ENCODE measurements around the gene SCN11A. TPM values are rescaled to one million over a fixed set of nuclear protein-coding genes. Genes with fewer than 3 reads are reported as not detected.
A peak's percentile ranks its signal among the peaks of the same experiment; 100 is the strongest.

Gene SCN11A
- total and polyA plus RNA-seq, 2 donors (not counting 1 experiment from before 2014, with no cell fraction given) = 0.01 to 0.17 TPM

- H2AFZ ChIP-seq (ENCODE audit: low read length) = no peak overlapping the region
- no peaks in the 10 kb centered on the region for H3K27me3 ChIP-seq (ENCODE audit: control insufficient read depth, insufficient read depth, low read length)
- peaks cover 15% of the 10 kb centered on the region for H3K36me3 ChIP-seq (ENCODE audit: control insufficient read depth, insufficient read depth, low read length)
- H3K4me1 ChIP-seq (ENCODE audit: control insufficient read depth, extremely low read depth, insufficient read depth, low read length) = no peaks in the 10 kb centered on the region
- no peak for TF ChIP-seq EZH2 (IDR thresholded peaks at IDR 0.05; ENCODE audit: low read length, missing control alignments)
- TF ChIP-seq, protein P1, sequence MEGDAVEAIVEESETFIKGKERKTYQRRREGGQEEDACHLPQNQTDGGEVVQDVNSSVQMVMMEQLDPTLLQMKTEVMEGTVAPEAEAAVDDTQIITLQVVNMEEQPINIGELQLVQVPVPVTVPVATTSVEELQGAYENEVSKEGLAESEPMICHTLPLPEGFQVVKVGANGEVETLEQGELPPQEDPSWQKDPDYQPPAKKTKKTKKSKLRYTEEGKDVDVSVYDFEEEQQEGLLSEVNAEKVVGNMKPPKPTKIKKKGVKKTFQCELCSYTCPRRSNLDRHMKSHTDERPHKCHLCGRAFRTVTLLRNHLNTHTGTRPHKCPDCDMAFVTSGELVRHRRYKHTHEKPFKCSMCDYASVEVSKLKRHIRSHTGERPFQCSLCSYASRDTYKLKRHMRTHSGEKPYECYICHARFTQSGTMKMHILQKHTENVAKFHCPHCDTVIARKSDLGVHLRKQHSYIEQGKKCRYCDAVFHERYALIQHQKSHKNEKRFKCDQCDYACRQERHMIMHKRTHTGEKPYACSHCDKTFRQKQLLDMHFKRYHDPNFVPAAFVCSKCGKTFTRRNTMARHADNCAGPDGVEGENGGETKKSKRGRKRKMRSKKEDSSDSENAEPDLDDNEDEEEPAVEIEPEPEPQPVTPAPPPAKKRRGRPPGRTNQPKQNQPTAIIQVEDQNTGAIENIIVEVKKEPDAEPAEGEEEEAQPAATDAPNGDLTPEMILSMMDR (conservative IDR thresholded peaks at IDR 0.05 in 1 of 2, IDR thresholded peaks at IDR 0.05 in 1 of 2; ENCODE audit: low read depth in 1 of 2, low read length in 2 of 2) = no peak
- H4K20me1 ChIP-seq (ENCODE audit: control insufficient read depth, extremely low read depth, insufficient read depth, low read length) = no peaks in the 10 kb centered on the region
- H3K9me3 ChIP-seq (ENCODE audit: control insufficient read depth, insufficient read depth, low read depth, low read length) = no peaks in the 10 kb centered on the region
- no peaks in the 10 kb centered on the region for H3K79me2 ChIP-seq (ENCODE audit: control insufficient read depth, insufficient read depth, low read length)
- no peak overlapping the region for H3K27ac ChIP-seq (ENCODE audit: insufficient read depth, low read length)
- no peak overlapping the region for H3K4me2 ChIP-seq (ENCODE audit: extremely low read depth, insufficient read depth, low read length)
- H3K9ac ChIP-seq (ENCODE audit: insufficient read depth, low read length) = no peak overlapping the region
- DNase-seq (ENCODE audit: low read depth in 2 of 2) = no peak
- no peak overlapping the region for H3K4me3 ChIP-seq (replicated peaks in 1 of 4; ENCODE audit: control extremely low read depth in 1 of 4, insufficient read depth in 1 of 4, low read depth in 3 of 4, low read length in 4 of 4)
Measured at GRCh38 chr3:39097716-39098472, 46.1 kb upstream of the SCN11A start.

GRCh38 chr3:39096775-39097174 is 45.0 kb upstream of the SCN11A start:
- Histone ChIP-seq H4K20me1 (ENCODE audit: control insufficient read depth, extremely low read depth, insufficient read depth, low read length) (no peaks in the 10 kb centered on the region), H3K9ac (ENCODE audit: insufficient read depth, low read length) (no peak overlapping the region), H3K4me1 (ENCODE audit: control insufficient read depth, extremely low read depth, insufficient read depth, low read length) (no peaks in the 10 kb centered on the region), H3K36me3 (ENCODE audit: control insufficient read depth, insufficient read depth, low read length) (peaks cover 16% of the 10 kb centered on the region), H3K79me2 (ENCODE audit: control insufficient read depth, insufficient read depth, low read length) (no peaks in the 10 kb centered on the region), H3K4me3 (replicated peaks in 1 of 4; ENCODE audit: control extremely low read depth in 1 of 4, insufficient read depth in 1 of 4, low read depth in 3 of 4, low read length in 4 of 4) (no peak overlapping the region), H3K27me3 (ENCODE audit: control insufficient read depth, insufficient read depth, low read length) (no peaks in the 10 kb centered on the region), H2AFZ (ENCODE audit: low read length) (no peak overlapping the region), H3K27ac (ENCODE audit: insufficient read depth, low read length) (no peak overlapping the region), H3K9me3 (ENCODE audit: control insufficient read depth, insufficient read depth, low read depth, low read length) (no peaks in the 10 kb centered on the region), H3K4me2 (ENCODE audit: extremely low read depth, insufficient read depth, low read length) (no peak overlapping the region)
- DNase-seq (ENCODE audit: low read depth in 2 of 2) = peak in 1 of 2 donors; percentile 45
- TF ChIP-seq EZH2 (IDR thresholded peaks at IDR 0.05; ENCODE audit: low read length, missing control alignments) = no peak
- TF ChIP-seq, protein P1 (conservative IDR thresholded peaks at IDR 0.05 in 1 of 2, IDR thresholded peaks at IDR 0.05 in 1 of 2; ENCODE audit: low read depth in 1 of 2, low read length in 2 of 2) = no peak

DNA sequence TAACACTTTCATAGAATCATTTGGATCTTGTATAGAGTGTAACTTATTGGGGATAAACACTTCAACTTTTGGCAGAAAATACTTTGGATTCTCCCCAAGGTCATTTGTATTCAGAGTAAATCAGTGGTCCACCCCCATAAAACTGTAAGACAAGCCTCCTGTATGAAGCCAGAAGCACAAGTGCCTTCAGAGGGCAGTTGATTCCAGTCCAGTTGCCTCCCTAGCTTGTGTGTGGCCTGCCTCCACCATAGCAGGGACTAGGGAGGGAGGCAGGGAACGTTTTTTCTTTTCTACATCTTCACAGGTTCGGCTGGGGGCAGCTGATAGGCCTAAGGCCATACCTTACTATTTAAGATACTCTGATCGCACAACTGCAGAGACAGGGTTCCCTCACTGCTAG is 44.0 kb upstream of the SCN11A start:
- Histone ChIP-seq H3K4me1 (ENCODE audit: control insufficient read depth, extremely low read depth, insufficient read depth, low read length) (no peaks in the 10 kb centered on the region), H3K36me3 (ENCODE audit: control insufficient read depth, insufficient read depth, low read length) (peaks cover 16% of the 10 kb centered on the region), H3K4me2 (ENCODE audit: extremely low read depth, insufficient read depth, low read length) (no peak overlapping the region), H3K27ac (ENCODE audit: insufficient read depth, low read length) (no peak overlapping the region), H3K79me2 (ENCODE audit: control insufficient read depth, insufficient read depth, low read length) (no peaks in the 10 kb centered on the region), H2AFZ (ENCODE audit: low read length) (no peak overlapping the region), H3K27me3 (ENCODE audit: control insufficient read depth, insufficient read depth, low read length) (no peaks in the 10 kb centered on the region), H3K4me3 (replicated peaks in 1 of 4; ENCODE audit: control extremely low read depth in 1 of 4, insufficient read depth in 1 of 4, low read depth in 3 of 4, low read length in 4 of 4) (no peak overlapping the region), H3K9me3 (ENCODE audit: control insufficient read depth, insufficient read depth, low read depth, low read length) (no peaks in the 10 kb centered on the region), H3K9ac (ENCODE audit: insufficient read depth, low read length) (no peak overlapping the region), H4K20me1 (ENCODE audit: control insufficient read depth, extremely low read depth, insufficient read depth, low read length) (no peaks in the 10 kb centered on the region)
- no peak for DNase-seq (ENCODE audit: low read depth in 2 of 2)
- no peak for TF ChIP-seq EZH2 (IDR thresholded peaks at IDR 0.05; ENCODE audit: low read length, missing control alignments)
- TF ChIP-seq, protein P1 (conservative IDR thresholded peaks at IDR 0.05 in 1 of 2, IDR thresholded peaks at IDR 0.05 in 1 of 2; ENCODE audit: low read depth in 1 of 2, low read length in 2 of 2) = no peak
